ENCODE data around the gene AP3B1. TPM values are rescaled to one million over a fixed set of nuclear protein-coding genes. Genes with fewer than 3 reads are reported as not detected.
"Not testable (repeated sequence)": the region's sequence is repeated elsewhere in the genome, so short reads cannot be mapped to it uniquely, and the experiment has no call there.

AP3B1 gene
- total RNA-seq, 1 donor from 2014 or later = 64.1 TPM

GRCh38 chr5:78065663-78066062 lies 228.8 kb downstream of the AP3B1 start:
- DNase-seq (ENCODE audit: low read depth) = no peak

- no peak for DNase-seq (ENCODE audit: low read depth)
Measured at GRCh38 chr5:78064941-78065472, 229.5 kb downstream of the AP3B1 start.

- no peak for DNase-seq (ENCODE audit: low read depth)
Measured at GRCh38 chr5:78063495-78063894, 231.0 kb downstream of the AP3B1 start.

- no peak for DNase-seq (ENCODE audit: low read depth)
Measured at GRCh38 chr5:78062645-78063044, 231.9 kb downstream of the AP3B1 start.

- DNase-seq (ENCODE audit: low read depth) = no peak
Measured at GRCh38 chr5:78060421-78060820, 234.1 kb downstream of the AP3B1 start.

- no peak for DNase-seq (ENCODE audit: low read depth)
Measured at GRCh38 chr5:78058625-78059024, 235.9 kb downstream of the AP3B1 start.

GRCh38 chr5:78056901-78057514 lies 237.5 kb downstream of the AP3B1 start:
- DNase-seq (ENCODE audit: low read depth) = no peak

GRCh38 chr5:78056053-78056452 lies 238.4 kb downstream of the AP3B1 start:
- DNase-seq (ENCODE audit: low read depth) = no peak

- no peak for DNase-seq (ENCODE audit: low read depth)
Measured at GRCh38 chr5:78050888-78051287, 243.6 kb downstream of the AP3B1 start.

GRCh38 chr5:78046823-78047222 lies 247.7 kb downstream of the AP3B1 start:
- DNase-seq (ENCODE audit: low read depth) = not testable (repeated sequence)

- DNase-seq (ENCODE audit: low read depth) = no peak
Measured at GRCh38 chr5:78046006-78046405, 248.5 kb downstream of the AP3B1 start.

- no peak for DNase-seq (ENCODE audit: low read depth)
Measured at GRCh38 chr5:78041805-78042204, 252.7 kb downstream of the AP3B1 start.

- no peak for DNase-seq (ENCODE audit: low read depth)
Measured at GRCh38 chr5:78025540-78025939, 269.0 kb downstream of the AP3B1 start.

- no peak for DNase-seq (ENCODE audit: low read depth)
Measured at GRCh38 chr5:78019744-78020143, 274.8 kb downstream of the AP3B1 start.

- no peak for DNase-seq (ENCODE audit: low read depth)
Measured at GRCh38 chr5:78016863-78017529, 277.5 kb downstream of the AP3B1 start.

GRCh38 chr5:78009937-78010527 lies 284.5 kb downstream of the AP3B1 start:
- DNase-seq (ENCODE audit: low read depth) = peak; percentile 6

GRCh38 chr5:78008356-78008967 lies 286.0 kb downstream of the AP3B1 start:
- DNase-seq (ENCODE audit: low read depth) = peak; percentile 57

- DNase-seq (ENCODE audit: low read depth) = no peak
Measured at GRCh38 chr5:78007233-78007632, 287.3 kb downstream of the AP3B1 start.

- no peak for DNase-seq (ENCODE audit: low read depth)
Measured at GRCh38 chr5:78006449-78006848, 288.0 kb downstream of the AP3B1 start.

- DNase-seq (ENCODE audit: low read depth) = no peak
Measured at GRCh38 chr5:78005021-78005785, 289.3 kb downstream of the AP3B1 start.

- DNase-seq (ENCODE audit: low read depth) = no peak
Measured at GRCh38 chr5:78004559-78004958, 289.9 kb downstream of the AP3B1 start.

- no peak for DNase-seq (ENCODE audit: low read depth)
Measured at GRCh38 chr5:78003919-78004318, 290.6 kb downstream of the AP3B1 start.
